Hematopoietic multipotent progenitor cell treated with erythropoietin and hydrocortisone succinate and interleukin-3 and kit ligand, for 15 days (in vitro differentiated cells): ENCODE data around the gene MTF1.
"Not testable (repeated sequence)": the region's sequence is repeated elsewhere in the genome, so short reads cannot be mapped to it uniquely, and the experiment has no call there.

Experiments
- DNase-seq: peaks from one replicate; pipeline ENCODE4 v3.0.0-alpha.2; 2015; ENCODE audit warnings: low spot score

MTF1 gene

DNA sequence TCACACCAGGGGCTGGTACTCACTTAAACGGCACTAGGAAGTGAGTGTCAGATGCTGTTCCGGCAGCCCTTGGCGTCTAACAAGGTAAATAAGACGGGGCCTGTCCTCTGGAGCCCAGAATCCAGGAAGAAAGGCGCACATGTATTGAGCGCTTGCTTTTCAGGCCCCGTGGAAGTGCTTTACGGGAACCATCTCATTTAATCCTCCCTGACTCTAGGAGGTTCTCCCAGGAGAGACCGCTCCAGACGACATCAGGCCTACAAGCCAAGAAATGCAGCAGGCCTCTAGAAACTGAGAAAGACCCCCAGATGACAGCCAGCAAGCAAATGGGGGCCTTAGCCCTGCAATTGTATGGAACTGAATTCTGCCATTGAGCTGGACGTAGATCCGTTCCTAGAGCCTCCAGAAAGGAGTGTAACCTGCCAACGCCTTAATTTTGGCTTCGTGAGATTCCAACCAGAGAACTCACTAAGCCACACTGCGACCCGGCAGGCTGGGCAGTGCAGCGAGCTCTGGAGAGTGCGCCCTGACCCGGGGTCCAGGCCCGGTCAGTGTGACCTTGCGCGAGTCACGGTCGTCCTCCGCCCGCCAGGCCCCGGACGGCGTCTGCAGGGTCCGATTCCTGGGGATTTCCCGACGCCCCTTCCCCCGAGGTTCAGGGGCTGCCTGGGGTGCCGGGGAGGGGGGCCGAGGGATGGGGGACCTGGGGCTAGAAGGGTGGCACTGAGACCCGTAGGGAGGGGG, 66.3 kb downstream of the MTF1 start:
- DNase-seq: no peak

DNA sequence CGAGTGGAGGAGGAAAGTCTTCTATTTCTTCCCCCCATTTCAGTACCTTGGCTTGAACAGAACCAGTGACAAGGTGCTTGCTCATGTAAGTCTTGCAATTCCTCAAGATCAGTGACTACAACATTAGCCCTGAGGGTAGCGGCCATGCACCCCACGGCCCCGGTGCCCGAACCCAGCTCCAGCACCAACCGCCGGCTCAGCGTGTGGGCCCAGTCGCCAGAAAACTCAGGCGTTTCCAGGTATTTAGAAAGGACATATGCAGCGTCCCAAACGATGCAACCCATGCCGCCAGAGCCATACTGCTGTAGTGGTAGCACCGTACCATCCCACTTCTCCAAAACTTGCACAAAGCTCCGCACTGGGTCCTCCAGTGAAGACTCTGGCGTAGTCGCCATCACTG, 76.9 kb downstream of the MTF1 start:
- DNase-seq: no peak

- no peak for DNase-seq
Observed at GRCh38 chr1:37778654-37779053, 80.7 kb downstream of the MTF1 start.

DNA sequence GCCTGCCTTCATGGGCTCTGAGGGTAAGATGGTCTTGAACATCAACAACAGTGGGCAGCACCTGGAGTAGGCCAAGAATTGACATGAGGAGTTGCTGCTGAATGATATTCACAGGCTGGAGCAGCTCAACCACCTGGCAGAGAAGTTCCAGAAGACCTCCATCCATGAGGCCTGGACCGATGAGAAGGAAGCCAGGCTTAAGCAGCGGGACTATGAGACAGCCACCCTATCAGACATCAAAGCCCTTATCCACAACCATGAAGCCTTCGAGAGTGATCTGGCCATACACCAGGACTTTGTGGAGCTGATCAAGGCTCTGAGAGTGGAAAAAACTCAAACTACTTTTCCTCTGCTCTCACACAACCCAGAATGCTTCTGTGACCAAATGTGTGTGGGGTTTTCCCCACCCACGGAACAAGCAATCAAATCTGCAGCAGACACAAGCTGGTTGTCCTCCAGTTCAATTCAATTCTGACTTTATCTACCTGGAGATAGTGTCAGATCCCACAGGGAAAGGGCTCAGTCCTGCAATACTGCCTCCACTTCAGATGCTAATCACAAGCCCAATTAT, 82.4 kb downstream of the MTF1 start:
- DNase-seq: no peak

GRCh38 chr1:37771440-37771839, 88.0 kb downstream of the MTF1 start:
- not testable (repeated sequence) for DNase-seq

DNA sequence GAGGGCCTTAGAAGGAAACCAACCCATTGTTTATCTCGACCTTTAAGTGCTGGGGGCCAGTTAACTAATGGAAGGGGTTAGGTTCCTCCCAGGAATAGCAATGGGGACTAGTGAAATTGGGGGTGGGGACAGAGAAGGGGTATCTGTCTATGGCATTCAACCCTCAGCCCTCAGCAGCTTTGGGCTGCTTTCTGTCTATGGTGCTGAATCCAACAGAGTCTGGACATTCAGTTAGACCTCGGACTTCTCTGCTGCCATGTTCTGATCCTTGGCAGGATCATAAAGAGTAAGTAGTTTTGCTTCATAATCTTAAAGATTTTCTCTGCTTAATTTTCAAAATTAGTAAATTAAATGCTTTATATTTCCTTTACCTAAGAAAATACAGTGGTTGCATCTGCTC, 91.9 kb downstream of the MTF1 start:
- DNase-seq: no peak

- no peak for DNase-seq
Observed at GRCh38 chr1:37765916-37766664, 93.3 kb downstream of the MTF1 start.

GRCh38 chr1:37764888-37765441, 94.4 kb downstream of the MTF1 start, which contains the start of gene EPHA10:
EPHA10 (minus strand) TSS chr1:37765120; CDS start chr1:37765066, 54 bp downstream.
- DNase-seq: no peak

DNA sequence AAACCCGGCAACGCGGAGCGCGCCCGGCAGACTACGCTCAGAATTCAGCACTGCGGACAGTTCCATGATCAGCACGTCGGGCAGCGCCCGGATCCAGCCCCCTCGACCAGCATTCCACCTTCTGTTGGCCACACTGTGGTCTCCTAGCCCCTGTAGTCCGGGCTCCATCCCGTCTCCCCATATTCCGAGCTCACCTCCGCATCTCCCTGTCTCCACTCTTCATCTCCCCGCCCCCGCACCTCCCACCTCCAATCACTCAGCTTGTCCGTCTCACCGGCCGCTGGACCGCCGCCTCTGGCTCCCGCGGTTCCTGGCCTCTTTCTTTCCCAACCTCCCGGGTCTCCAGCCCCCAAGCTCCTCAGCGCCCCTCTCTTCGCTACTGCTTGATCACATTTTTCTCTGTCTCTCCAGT, 95.0 kb downstream of the MTF1 start:
- DNase-seq: no peak

DNA sequence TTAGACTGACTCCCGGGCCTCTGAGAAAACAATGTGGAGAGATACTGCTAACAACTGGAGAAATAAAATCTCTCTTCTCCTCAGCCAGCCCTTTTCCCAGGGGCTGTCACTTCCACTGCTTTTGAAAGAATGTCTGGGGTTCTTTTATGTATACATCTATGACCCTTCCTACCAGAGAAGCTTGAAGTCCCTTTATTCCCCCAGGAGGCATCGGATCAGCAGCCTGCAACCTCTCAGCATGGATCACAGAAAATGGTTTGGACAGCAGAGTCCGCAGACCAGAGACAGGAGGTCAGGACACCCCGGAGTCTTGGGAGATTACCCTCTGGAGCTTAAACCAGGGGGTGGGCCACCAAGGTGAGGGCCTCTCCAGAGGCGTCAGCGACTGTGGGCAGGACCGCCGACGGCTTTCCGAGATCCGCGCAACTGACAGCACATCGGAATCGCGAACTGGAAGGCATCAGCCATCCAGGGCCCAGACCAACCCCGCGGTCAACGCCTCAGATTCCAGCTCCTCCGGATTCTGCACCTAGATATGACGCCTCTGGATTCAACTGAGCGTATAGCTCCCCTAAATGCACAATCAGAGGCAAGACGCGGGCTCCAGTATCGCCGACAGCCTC, 95.5 kb downstream of the MTF1 start:
- no peak for DNase-seq

DNA sequence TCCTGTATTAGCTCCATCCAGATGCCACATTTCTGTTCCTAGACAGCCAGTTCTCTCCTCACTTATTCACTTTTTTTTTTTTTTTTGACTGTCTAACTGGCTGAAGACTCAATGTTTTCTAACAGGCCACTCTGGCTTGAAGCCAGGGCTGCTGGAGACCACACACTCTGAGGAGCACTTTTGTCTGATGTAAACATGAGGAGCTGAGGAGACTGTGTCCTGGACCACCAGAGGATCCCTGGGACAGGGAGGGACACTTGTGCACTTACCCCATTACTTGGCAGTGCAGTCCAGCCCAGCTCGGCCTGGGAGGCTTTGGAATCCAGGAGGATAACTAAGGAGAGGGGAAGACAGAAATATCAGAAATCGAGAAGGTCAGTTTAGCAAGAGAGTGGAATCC, 96.9 kb downstream of the MTF1 start:
- DNase-seq: no peak

DNA sequence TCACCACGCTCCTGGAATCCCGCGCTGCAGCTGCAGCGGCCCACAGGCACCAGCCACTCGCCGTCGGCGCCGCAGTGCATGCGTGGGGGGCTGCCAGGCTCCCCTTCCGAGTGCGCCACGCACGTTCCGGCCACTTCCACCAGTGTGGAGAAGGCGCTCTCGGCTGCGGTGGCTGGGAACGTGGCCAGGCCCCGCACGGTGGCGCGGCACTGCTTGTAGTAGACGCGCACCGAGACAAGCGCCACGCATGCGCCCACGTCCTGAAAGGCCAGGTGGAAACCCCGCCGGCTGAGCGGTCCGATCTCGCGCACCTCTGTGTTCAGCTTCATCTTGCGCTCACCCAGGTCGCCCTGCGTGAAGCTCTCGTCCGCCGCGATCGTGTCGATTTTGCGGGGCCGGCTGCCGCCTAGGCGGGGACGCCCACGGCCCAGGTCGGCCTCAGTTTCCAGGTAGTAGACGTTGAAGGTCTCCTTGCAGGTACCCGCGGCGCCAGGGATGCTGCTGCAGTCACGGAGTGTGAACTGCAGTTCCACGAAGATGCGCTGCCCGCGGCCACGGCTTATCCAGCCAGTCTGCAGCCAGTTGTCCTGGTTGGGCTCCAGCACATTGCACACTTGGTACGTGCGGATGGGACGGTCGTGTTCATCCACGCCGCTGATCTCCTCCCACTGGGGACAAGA, 97.8 kb downstream of the MTF1 start:
- no peak for DNase-seq
